GM23338 (cell line): ENCODE data around the gene GCFC2. TPM values are rescaled to one million over a fixed set of nuclear protein-coding genes. Genes with fewer than 3 reads are reported as not detected.

Source experiments
- ATAC-seq: fragments of 200-7000 bp; cut with Tn5 transposase; 3 replicates; pipeline ENCODE4 v1.9.1; 2020
- DNase-seq: peaks from one replicate; pipeline ENCODE4 v3.0.0-alpha.2; 2015; ENCODE audit warnings: low spot score
- H2AFZ ChIP-seq: fragments of 200-600 bp; sonication (generic); 2 replicates; pipeline ENCODE4 v1.8.0; 2016; ENCODE audit warnings: antibody characterized with exemption, mild to moderate bottlenecking, moderate library complexity
- H3F3A ChIP-seq: fragments of 200-600 bp; sonication (generic); replicated peaks from 2 replicates; pipeline ENCODE4 v1.8.0; 2017; ENCODE audit warnings: antibody characterized with exemption, mixed run types, low read depth
- H3K27ac ChIP-seq: fragments of 200-600 bp; sonication (generic); 2 replicates; pipeline ENCODE4 v1.6.1; 2016; ENCODE audit warnings: low read depth
- H3K27me3 ChIP-seq: fragments of 200-600 bp; sonication (generic); 2 replicates; pipeline ENCODE4 v1.8.0; 2016; ENCODE audit warnings: mild to moderate bottlenecking, mixed run types, moderate library complexity; ENCODE audit not compliant: insufficient read depth
- H3K36me3 ChIP-seq: fragments of 200-600 bp; sonication (generic); 2 replicates; pipeline ENCODE4 v1.8.0; 2016; ENCODE audit warnings: mild to moderate bottlenecking; ENCODE audit not compliant: insufficient read depth
- H3K4me1 ChIP-seq: fragments of 200-600 bp; sonication (generic); 2 replicates; pipeline ENCODE4 v1.8.0; 2016; ENCODE audit warnings: mild to moderate bottlenecking, moderate library complexity; ENCODE audit not compliant: insufficient read depth
- H3K4me2 ChIP-seq: fragments of 200-600 bp; sonication (generic); 2 replicates; pipeline ENCODE4 v1.7.1; 2017; ENCODE audit warnings: mixed run types
- H3K4me3 ChIP-seq: fragments of 200-600 bp; sonication (generic); 2 replicates; pipeline ENCODE4 v1.6.1; 2016; ENCODE audit warnings: mixed run types
- H3K79me2 ChIP-seq: fragments of 200-600 bp; sonication (generic); replicated peaks from 2 replicates; pipeline ENCODE4 v1.8.0; 2017; ENCODE audit warnings: mild to moderate bottlenecking; ENCODE audit not compliant: insufficient read depth
- H3K9me2 ChIP-seq: fragments of 200-600 bp; sonication (generic); 2 replicates; pipeline ENCODE4 v1.8.0; 2017; ENCODE audit not compliant: insufficient read depth
- H4K20me1 ChIP-seq: fragments of 200-600 bp; sonication (generic); replicated peaks from 2 replicates; pipeline ENCODE4 v1.8.0; 2017; ENCODE audit warnings: mild to moderate bottlenecking; ENCODE audit not compliant: insufficient read depth
- H3K27ac Mint-ChIP-seq: 2 replicates; pipeline ENCODE4 v1.8.0; 2020; ENCODE audit warnings: inconsistent platforms, mild to moderate bottlenecking, moderate library complexity, mixed read lengths
- H3K27me3 Mint-ChIP-seq: 3 replicates; pipeline ENCODE4 v1.8.0; 2022; ENCODE audit warnings: low read depth, mild to moderate bottlenecking, moderate library complexity, mixed read lengths, inconsistent platforms; ENCODE audit not compliant: insufficient read depth, poor library complexity
- H3K36me3 Mint-ChIP-seq: 3 replicates; pipeline ENCODE4 v1.8.0; 2021; ENCODE audit warnings: low read depth, mild to moderate bottlenecking, inconsistent platforms, moderate library complexity, mixed read lengths
- H3K4me1 Mint-ChIP-seq: 3 replicates; pipeline ENCODE4 v1.8.0; 2020; ENCODE audit warnings: mild to moderate bottlenecking, inconsistent platforms, mixed read lengths
- H3K4me3 Mint-ChIP-seq: 3 replicates; pipeline ENCODE4 v1.8.0; 2021; ENCODE audit warnings: moderate library complexity, mild to moderate bottlenecking, inconsistent platforms, mixed read lengths
- H3K9me3 Mint-ChIP-seq: 3 replicates; pipeline ENCODE4 v1.8.0; 2020; ENCODE audit warnings: moderate library complexity, mild to moderate bottlenecking, inconsistent platforms, mixed read lengths
- CTCF ChIP-seq, 2 experiments: fragments of 200-600 bp in 1 of 2; sonication (generic) in 1 of 2; conservative IDR thresholded peaks; 2 replicates each; pipeline versions ENCODE4 v1.5.1 to v1.6.1; 2016 to 2017; ENCODE audit warnings: antibody characterized with exemption in 2 of 2, low read depth in 2 of 2, mild to moderate bottlenecking in 2 of 2, moderate library complexity in 1 of 2
- ETS1 ChIP-seq: IDR thresholded peaks from 2 replicates; pipeline ENCODE4 v1.6.1; 2016; ENCODE audit warnings: antibody characterized with exemption
- EZH2 ChIP-seq: fragments of 200-600 bp; sonication (generic); IDR thresholded peaks from one replicate; pipeline ENCODE4 v1.8.0; 2017; ENCODE audit warnings: antibody characterized with exemption, mild to moderate bottlenecking, low read depth; ENCODE audit not compliant: unreplicated experiment
- EZH2phosphoT487 ChIP-seq: fragments of 200-600 bp; sonication (generic); IDR thresholded peaks from one replicate; pipeline ENCODE4 v1.8.1; 2018; ENCODE audit warnings: antibody characterized with exemption; ENCODE audit not compliant: unreplicated experiment
- JUNB ChIP-seq: IDR thresholded peaks from one replicate; pipeline ENCODE4 v1.6.1; 2016; ENCODE audit warnings: antibody characterized with exemption; ENCODE audit not compliant: unreplicated experiment
- NANOG ChIP-seq: IDR thresholded peaks from 2 replicates; pipeline ENCODE4 v1.6.1; 2016; ENCODE audit warnings: antibody characterized with exemption, borderline replicate concordance
- POLR2AphosphoS5 ChIP-seq: IDR thresholded peaks from 2 replicates; pipeline ENCODE4 v1.6.1; 2016; ENCODE audit warnings: antibody characterized with exemption, low read depth
- STAT1 ChIP-seq: IDR thresholded peaks from one replicate; pipeline ENCODE4 v1.6.1; 2016; ENCODE audit warnings: antibody characterized with exemption; ENCODE audit not compliant: unreplicated experiment
- ZNF331 ChIP-seq: fragments of 250-450 bp; sonication (Bioruptor Pico); IDR thresholded peaks from 2 replicates; pipeline ENCODE4 v1.5.0; 2020; ENCODE audit warnings: low read depth, mild to moderate bottlenecking, moderate library complexity
- ZNF462 ChIP-seq: fragments of 250-450 bp; sonication (Bioruptor Pico); IDR thresholded peaks from 2 replicates; pipeline ENCODE4 v1.5.0; 2020; ENCODE audit warnings: mild to moderate bottlenecking, moderate library complexity
- polyA plus RNA-seq: library from polyadenylated mRNA; unstranded; fragments of >200 nt; fragmentation: Nextera tagmentation; extraction: Ambion mirVana; gene quantifications from 2 replicates; pipeline ENCODE4 v1.2.1, GENCODE V29; 2016
- total RNA-seq: library from RNA; depleted of rRNA; stranded (reverse); fragments of >200 nt; shearing (Covaris generic); gene quantifications from 2 replicates; pipeline ENCODE4 v1.2.3, GENCODE V29; 2014

Gene GCFC2
- total and polyA plus RNA-seq, 2 experiments from 2014 or later, result 23.8 to 26.2 TPM

- Mint-ChIP-seq H3K36me3 (peaks cover 13% of the 10 kb centered on the region), H3K27ac (peak overlapping the region; percentile 96), H3K27me3 (peaks cover 3% of the 10 kb centered on the region), H3K9me3 (no peaks in the 10 kb centered on the region; the same call in 2 of the 3 replicates), H3K4me1 (peaks cover 18% of the 10 kb centered on the region), H3K4me3 (peak overlapping the region; percentile 89)
- no peaks in the 10 kb centered on the region for H3K36me3 ChIP-seq
- peak overlapping the region; percentile 60 for H3K4me3 ChIP-seq
- H4K20me1 ChIP-seq, result no peaks in the 10 kb centered on the region
- peak overlapping the region; percentile 94 for H2AFZ ChIP-seq
- peaks cover 16% of the 10 kb centered on the region for H3K4me1 ChIP-seq
- ATAC-seq, result no peak
- no peaks in the 10 kb centered on the region for H3K9me2 ChIP-seq
- DNase-seq, result no peak
- H3K27me3 ChIP-seq, result no peaks in the 10 kb centered on the region
- H3K27ac ChIP-seq, result peak overlapping the region; percentile 86
- TF ChIP-seq STAT1, result no peak
- TF ChIP-seq EZH2phosphoT487, result no peak
- TF ChIP-seq CTCF (conservative IDR thresholded peaks at IDR 0.05; ENCODE audit: low read depth in 2 of 2), result no peak
- no peak for TF ChIP-seq POLR2AphosphoS5
- TF ChIP-seq ZNF462 (CRISPR knock-in tag), result no peak
- no peak for TF ChIP-seq JUNB
- no peak for TF ChIP-seq EZH2
- no peak for TF ChIP-seq ETS1
- TF ChIP-seq NANOG, result no peak
- no peak for TF ChIP-seq ZNF331
- H3K4me2 ChIP-seq, result peak overlapping the region; percentile 72
- H3K79me2 ChIP-seq, result peaks cover 13% of the 10 kb centered on the region
- peaks cover 5% of the 10 kb centered on the region; the same call in 1 of the 2 replicates for H3F3A ChIP-seq
These were observed 517 bp downstream of the GCFC2 start for GRCh38 chr2:75710220-75710576.
